ENCODE measurements around the gene HYDIN.

Gene HYDIN

DNA sequence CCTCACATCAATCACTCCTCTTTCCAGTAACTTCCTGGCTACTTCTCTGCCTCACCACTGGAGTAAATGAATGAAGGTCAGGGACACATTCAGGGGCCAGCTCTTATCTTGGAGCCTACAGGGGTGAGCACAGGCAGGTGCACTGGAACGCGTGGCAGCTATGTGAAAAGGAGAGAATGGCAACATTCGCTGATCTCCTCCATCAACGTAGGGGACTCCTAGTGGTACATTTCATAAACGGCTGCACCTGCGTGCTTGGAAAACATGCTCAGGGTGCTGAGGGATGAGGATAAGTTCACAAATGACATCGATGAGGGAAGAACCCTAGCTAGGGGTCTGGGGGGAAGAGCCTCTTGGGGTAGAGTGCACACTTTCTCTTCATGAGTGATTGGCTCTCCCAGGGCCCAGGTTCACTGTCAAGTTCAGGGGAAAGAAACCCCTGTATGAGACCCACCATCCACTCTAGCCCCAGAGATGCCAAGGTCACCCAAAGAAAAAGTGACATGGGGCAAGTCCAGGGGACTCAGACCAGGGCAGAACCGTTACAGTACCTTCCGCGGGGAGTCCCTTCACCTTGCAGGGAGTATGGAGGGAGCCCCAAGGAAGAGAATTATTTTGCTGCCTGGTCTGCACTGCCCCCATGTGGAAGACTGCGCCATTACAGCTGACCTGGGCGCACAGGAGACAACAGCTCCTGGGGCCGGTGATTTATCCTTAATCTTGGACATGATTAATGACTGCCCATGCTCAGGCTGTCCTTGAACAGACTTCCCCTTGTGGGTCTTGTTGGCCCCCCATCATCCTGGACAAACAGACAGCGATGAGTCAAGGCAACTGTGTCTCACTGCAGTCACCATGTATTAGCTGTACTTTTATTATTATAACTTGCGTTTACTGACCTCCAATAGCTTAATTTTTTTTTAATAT is 459.6 kb downstream of the HYDIN start:
- no peak overlapping the region for H2BK15ac ChIP-seq (replicated peaks; ENCODE audit: low read depth)
- WGBS (ENCODE audit: extremely low coverage, insufficient coverage, low lambda C conversion rate): no CpG with 5 or more reads among the region's 15 CpGs
- DNase-seq: peak; percentile 67
- H3K56ac ChIP-seq (ENCODE audit: low read length): no peak overlapping the region
- no peak overlapping the region for H2BK120ac ChIP-seq (ENCODE audit: low read depth, low read length)
- H4K5ac ChIP-seq (ENCODE audit: low read length): no peak overlapping the region
- no peaks in the 10 kb centered on the region for H3K27me3 ChIP-seq (ENCODE audit: insufficient read depth, low read length, poor library complexity)
- H3K79me1 ChIP-seq (ENCODE audit: low read length): no peaks in the 10 kb centered on the region
- H2AK5ac ChIP-seq (ENCODE audit: low read length): no peak overlapping the region
- no peak overlapping the region for H2BK5ac ChIP-seq (ENCODE audit: low read length)
- H3K9ac ChIP-seq (ENCODE audit: low read length): no peak overlapping the region
- no peak overlapping the region for H3K4me2 ChIP-seq (ENCODE audit: low read length)
- no peaks in the 10 kb centered on the region for H3K79me2 ChIP-seq (ENCODE audit: control insufficient read depth, insufficient read depth, low read length)
- H3K27ac ChIP-seq (ENCODE audit: low read depth, low read length): no peak overlapping the region
- no peaks in the 10 kb centered on the region for H3K36me3 ChIP-seq (ENCODE audit: control insufficient read depth, insufficient read depth, low read length)
- H3K4me3 ChIP-seq (ENCODE audit: low read length): no peak overlapping the region
- no peak overlapping the region for H3K18ac ChIP-seq (ENCODE audit: low read length)
- H3K4ac ChIP-seq (ENCODE audit: low read depth, low read length): no peak overlapping the region
- no peak overlapping the region for H3K23ac ChIP-seq (ENCODE audit: low read length)
- H4K8ac ChIP-seq (ENCODE audit: low read depth, low read length): no peak overlapping the region
- H3K4me1 ChIP-seq (ENCODE audit: control insufficient read depth, low read depth, low read length): no peaks in the 10 kb centered on the region

DNA sequence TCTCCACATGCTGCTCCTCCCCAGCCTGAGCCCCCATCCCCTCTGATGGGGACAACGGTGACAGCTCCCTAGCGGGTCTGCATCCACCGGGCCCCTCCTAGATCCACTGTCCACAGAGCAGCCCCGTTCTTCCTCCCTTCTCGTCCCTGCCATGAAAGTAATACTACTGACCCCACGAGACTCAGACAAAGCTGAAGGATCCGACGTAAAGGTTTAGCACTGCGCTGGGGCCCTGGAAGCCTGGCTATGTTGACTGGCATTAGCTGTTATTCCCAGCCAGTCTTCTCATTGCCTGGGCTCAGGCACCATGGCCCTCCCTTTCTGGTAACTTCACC is 460.3 kb downstream of the HYDIN start:
- H3K9ac ChIP-seq (ENCODE audit: low read length): no peak overlapping the region
- no peaks in the 10 kb centered on the region for H3K36me3 ChIP-seq (ENCODE audit: control insufficient read depth, insufficient read depth, low read length)
- no peak overlapping the region for H2AK5ac ChIP-seq (ENCODE audit: low read length)
- H3K4me3 ChIP-seq (ENCODE audit: low read length): no peak overlapping the region
- no peaks in the 10 kb centered on the region for H3K79me2 ChIP-seq (ENCODE audit: control insufficient read depth, insufficient read depth, low read length)
- H3K79me1 ChIP-seq (ENCODE audit: low read length): no peaks in the 10 kb centered on the region
- H3K27ac ChIP-seq (ENCODE audit: low read depth, low read length): no peak overlapping the region
- no peak overlapping the region for H2BK120ac ChIP-seq (ENCODE audit: low read depth, low read length)
- H2BK5ac ChIP-seq (ENCODE audit: low read length): no peak overlapping the region
- H3K4me1 ChIP-seq (ENCODE audit: control insufficient read depth, low read depth, low read length): no peaks in the 10 kb centered on the region
- H3K27me3 ChIP-seq (ENCODE audit: insufficient read depth, low read length, poor library complexity): no peaks in the 10 kb centered on the region
- H4K8ac ChIP-seq (ENCODE audit: low read depth, low read length): no peak overlapping the region
- H2BK15ac ChIP-seq (replicated peaks; ENCODE audit: low read depth): no peak overlapping the region
- no peak overlapping the region for H3K4ac ChIP-seq (ENCODE audit: low read depth, low read length)
- H3K18ac ChIP-seq (ENCODE audit: low read length): no peak overlapping the region
- no CpG with 5 or more reads among the region's 9 CpGs for WGBS (ENCODE audit: extremely low coverage, insufficient coverage, low lambda C conversion rate)
- H3K4me2 ChIP-seq (ENCODE audit: low read length): no peak overlapping the region
- H3K56ac ChIP-seq (ENCODE audit: low read length): no peak overlapping the region
- DNase-seq: no peak
- H3K23ac ChIP-seq (ENCODE audit: low read length): no peak overlapping the region
- no peak overlapping the region for H4K5ac ChIP-seq (ENCODE audit: low read length)

DNA sequence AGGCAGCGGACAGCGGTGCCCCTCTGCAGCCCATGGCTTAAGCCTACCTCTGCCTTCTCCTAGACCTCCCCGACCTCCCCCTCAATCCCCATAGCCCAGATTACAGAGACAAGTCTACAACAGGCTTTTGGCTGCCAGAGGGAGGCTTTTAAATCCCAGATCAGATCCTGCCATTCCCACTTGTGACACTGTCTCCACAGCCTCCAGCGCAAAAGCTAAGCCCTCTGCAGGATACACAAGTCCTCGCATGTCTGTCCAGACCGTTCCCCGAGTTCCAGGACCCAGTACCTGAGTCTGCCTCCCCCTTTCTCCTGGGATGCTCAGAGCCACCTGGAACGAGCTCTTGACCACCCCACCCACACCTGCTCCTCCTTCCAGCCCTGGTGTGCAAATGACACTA is 460.8 kb downstream of the HYDIN start:
- Histone ChIP-seq H3K9ac (ENCODE audit: low read length) (no peak overlapping the region), H2BK5ac (ENCODE audit: low read length) (no peak overlapping the region), H3K36me3 (ENCODE audit: control insufficient read depth, insufficient read depth, low read length) (no peaks in the 10 kb centered on the region), H3K27ac (ENCODE audit: low read depth, low read length) (no peak overlapping the region), H3K79me1 (ENCODE audit: low read length) (no peaks in the 10 kb centered on the region), H4K8ac (ENCODE audit: low read depth, low read length) (no peak overlapping the region), H3K56ac (ENCODE audit: low read length) (no peak overlapping the region), H2AK5ac (ENCODE audit: low read length) (no peak overlapping the region), H4K5ac (ENCODE audit: low read length) (no peak overlapping the region), H3K4me3 (ENCODE audit: low read length) (no peak overlapping the region), H3K4me1 (ENCODE audit: control insufficient read depth, low read depth, low read length) (no peaks in the 10 kb centered on the region), H3K4me2 (ENCODE audit: low read length) (no peak overlapping the region), H3K18ac (ENCODE audit: low read length) (no peak overlapping the region), H3K23ac (ENCODE audit: low read length) (no peak overlapping the region), H2BK15ac (replicated peaks; ENCODE audit: low read depth) (no peak overlapping the region), H3K79me2 (ENCODE audit: control insufficient read depth, insufficient read depth, low read length) (no peaks in the 10 kb centered on the region), H2BK120ac (ENCODE audit: low read depth, low read length) (no peak overlapping the region), H3K27me3 (ENCODE audit: insufficient read depth, low read length, poor library complexity) (no peaks in the 10 kb centered on the region), H3K4ac (ENCODE audit: low read depth, low read length) (no peak overlapping the region)
- WGBS (ENCODE audit: extremely low coverage, insufficient coverage, low lambda C conversion rate): no CpG with 5 or more reads among the region's 8 CpGs
- DNase-seq: no peak

DNA sequence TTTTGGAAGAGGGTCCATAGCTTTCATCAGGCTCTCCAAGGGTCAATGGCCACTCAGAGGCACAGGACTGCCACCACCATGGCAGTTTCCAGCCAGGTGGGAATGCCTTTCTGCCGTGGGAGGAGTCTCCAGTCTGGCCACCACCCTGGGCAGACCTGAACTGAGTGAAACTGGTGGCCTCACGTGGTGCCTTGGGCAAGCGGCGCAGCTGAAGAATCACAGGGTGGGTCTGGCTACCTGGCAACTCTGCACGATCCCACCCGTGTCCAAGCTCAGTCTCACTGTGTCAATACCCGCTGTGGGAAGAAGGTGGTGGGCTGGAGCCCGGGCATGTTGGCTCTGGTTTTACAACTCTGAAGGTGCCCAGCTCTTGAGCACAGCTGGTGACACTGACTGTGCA is 461.4 kb downstream of the HYDIN start:
- no CpG with 5 or more reads among the region's 8 CpGs for WGBS (ENCODE audit: extremely low coverage, insufficient coverage, low lambda C conversion rate)
- H3K36me3 ChIP-seq (ENCODE audit: control insufficient read depth, insufficient read depth, low read length): no peaks in the 10 kb centered on the region

DNA sequence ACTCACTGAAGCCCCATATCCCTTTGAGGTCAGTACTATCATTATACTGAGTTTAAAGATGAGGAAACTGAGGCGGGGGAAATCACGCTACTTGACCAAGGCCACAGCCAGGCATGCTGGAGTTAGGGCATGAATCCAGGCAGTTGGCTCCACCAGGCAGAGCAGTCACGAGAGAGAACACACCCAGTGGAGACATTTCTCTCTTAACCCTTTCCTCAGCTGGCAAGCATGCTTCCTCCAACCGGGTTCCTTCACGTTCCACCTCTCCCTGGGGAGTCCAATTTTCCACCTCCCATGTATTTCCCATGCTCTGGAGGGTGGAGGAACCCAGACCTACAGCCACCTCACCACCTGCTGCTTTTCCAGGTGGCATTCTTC is 462.3 kb downstream of the HYDIN start:
- Histone ChIP-seq H3K27me3 (ENCODE audit: insufficient read depth, low read length, poor library complexity) (no peaks in the 10 kb centered on the region), H3K79me1 (ENCODE audit: low read length) (no peaks in the 10 kb centered on the region), H3K56ac (ENCODE audit: low read length) (no peak overlapping the region), H3K79me2 (ENCODE audit: control insufficient read depth, insufficient read depth, low read length) (no peaks in the 10 kb centered on the region), H2BK5ac (ENCODE audit: low read length) (no peak overlapping the region), H3K36me3 (ENCODE audit: control insufficient read depth, insufficient read depth, low read length) (no peaks in the 10 kb centered on the region), H3K27ac (ENCODE audit: low read depth, low read length) (no peak overlapping the region), H2BK15ac (replicated peaks; ENCODE audit: low read depth) (no peak overlapping the region), H2BK120ac (ENCODE audit: low read depth, low read length) (no peak overlapping the region), H3K4me3 (ENCODE audit: low read length) (no peak overlapping the region), H4K5ac (ENCODE audit: low read length) (no peak overlapping the region), H3K4me2 (ENCODE audit: low read length) (no peak overlapping the region), H3K23ac (ENCODE audit: low read length) (no peak overlapping the region), H3K9ac (ENCODE audit: low read length) (no peak overlapping the region), H2AK5ac (ENCODE audit: low read length) (no peak overlapping the region), H3K18ac (ENCODE audit: low read length) (no peak overlapping the region), H3K4me1 (ENCODE audit: control insufficient read depth, low read depth, low read length) (no peaks in the 10 kb centered on the region), H3K4ac (ENCODE audit: low read depth, low read length) (no peak overlapping the region), H4K8ac (ENCODE audit: low read depth, low read length) (no peak overlapping the region)
- no peak for DNase-seq
- WGBS (ENCODE audit: extremely low coverage, insufficient coverage, low lambda C conversion rate): no CpG with 5 or more reads among the region's 5 CpGs

More for the DNA sequence above, 461.4 kb downstream of the HYDIN start:
- DNase-seq: no peak
- no peak overlapping the region for H3K56ac ChIP-seq (ENCODE audit: low read length)
- no peaks in the 10 kb centered on the region for H3K27me3 ChIP-seq (ENCODE audit: insufficient read depth, low read length, poor library complexity)
- no peak overlapping the region for H4K5ac ChIP-seq (ENCODE audit: low read length)
- no peak overlapping the region for H3K27ac ChIP-seq (ENCODE audit: low read depth, low read length)
- no peak overlapping the region for H2BK120ac ChIP-seq (ENCODE audit: low read depth, low read length)
- no peak overlapping the region for H2AK5ac ChIP-seq (ENCODE audit: low read length)
- no peak overlapping the region for H3K4ac ChIP-seq (ENCODE audit: low read depth, low read length)
- no peak overlapping the region for H3K23ac ChIP-seq (ENCODE audit: low read length)
- H3K4me3 ChIP-seq (ENCODE audit: low read length): no peak overlapping the region
- no peak overlapping the region for H3K9ac ChIP-seq (ENCODE audit: low read length)
- H3K4me2 ChIP-seq (ENCODE audit: low read length): no peak overlapping the region
- no peak overlapping the region for H4K8ac ChIP-seq (ENCODE audit: low read depth, low read length)
- no peak overlapping the region for H2BK15ac ChIP-seq (replicated peaks; ENCODE audit: low read depth)
- no peaks in the 10 kb centered on the region for H3K79me1 ChIP-seq (ENCODE audit: low read length)
- H2BK5ac ChIP-seq (ENCODE audit: low read length): no peak overlapping the region
- H3K18ac ChIP-seq (ENCODE audit: low read length): no peak overlapping the region
- no peaks in the 10 kb centered on the region for H3K79me2 ChIP-seq (ENCODE audit: control insufficient read depth, insufficient read depth, low read length)
- no peaks in the 10 kb centered on the region for H3K4me1 ChIP-seq (ENCODE audit: control insufficient read depth, low read depth, low read length)

All from mesendoderm (in vitro differentiated cells).